GM19035 (cell line): Measurements from ENCODE around the gene STT3A.

Experiments
- ATAC-seq: cut with Tn5 transposase; IDR thresholded peaks from one replicate; pipeline ENCODE4 v1.9.1; 2021; ENCODE audit not compliant: unreplicated experiment

The STT3A gene

GRCh38 chr11:125649465-125650166 is 57.0 kb downstream of the STT3A start:
- no peak for ATAC-seq

- ATAC-seq: no peak
Measured at GRCh38 chr11:125662689-125663088, 70.0 kb downstream of the STT3A start.

GRCh38 chr11:125663910-125664309 is 71.3 kb downstream of the STT3A start:
- ATAC-seq: no peak

GRCh38 chr11:125667151-125667550 is 74.5 kb downstream of the STT3A start:
- ATAC-seq: no peak

GRCh38 chr11:125670172-125670571 is 77.5 kb downstream of the STT3A start:
- no peak for ATAC-seq

GRCh38 chr11:125671561-125671960 is 78.9 kb downstream of the STT3A start:
- ATAC-seq: no peak
